NT2/D1 (cell line): ENCODE data around the gene SETD1B.
A peak's percentile ranks its signal among the peaks of the same experiment; 100 is the strongest.
"Not testable (repeated sequence)": the region's sequence is repeated elsewhere in the genome, so short reads cannot be mapped to it uniquely, and the experiment has no call there.

Source experiments
- DNase-seq: peaks from one replicate; pipeline ENCODE4 v3.0.0-alpha.2; 2011; ENCODE audit warnings: low read depth, low spot score
- H3K27me3 ChIP-seq: 2 replicates; pipeline ENCODE4 v1.6.0; 2011; ENCODE audit warnings: mild to moderate bottlenecking; ENCODE audit not compliant: insufficient read length, insufficient read depth
- H3K36me3 ChIP-seq: 2 replicates; pipeline ENCODE4 v1.6.1; 2011; ENCODE audit warnings: mild to moderate bottlenecking, low read length, mixed read lengths; ENCODE audit not compliant: insufficient read depth, insufficient read length
- H3K4me1 ChIP-seq: 2 replicates; pipeline ENCODE4 v1.5.1; 2011; ENCODE audit not compliant: insufficient read depth, insufficient read length
- H3K4me3 ChIP-seq: 2 replicates; pipeline ENCODE4 v1.5.1; 2011; ENCODE audit warnings: low read depth; ENCODE audit not compliant: insufficient read length
- H3K9ac ChIP-seq: 2 replicates; pipeline ENCODE4 v1.6.0; 2011; ENCODE audit warnings: low read depth; ENCODE audit not compliant: insufficient read length
- H3K9me3 ChIP-seq: 2 replicates; pipeline ENCODE4 v1.5.1; 2011; ENCODE audit warnings: mild to moderate bottlenecking, low read length; ENCODE audit not compliant: insufficient read depth
- SUZ12 ChIP-seq: IDR thresholded peaks from 2 replicates; pipeline ENCODE4 v1.6.1; 2011; ENCODE audit not compliant: insufficient read length, insufficient read depth; ENCODE audit errors: extremely low read depth
- YY1 ChIP-seq: IDR thresholded peaks from 2 replicates; pipeline ENCODE4 v1.6.1; 2011; ENCODE audit not compliant: insufficient read length, insufficient read depth
- ZNF274 ChIP-seq: IDR thresholded peaks from 2 replicates; pipeline ENCODE4 v1.6.1; 2011; ENCODE audit warnings: mild to moderate bottlenecking, low read depth, low read length

Gene SETD1B

GRCh38 chr12:121789233-121789781 lies 14.5 kb upstream of the SETD1B start:
- Histone ChIP-seq H3K4me1 (peaks cover 32% of the 10 kb centered on the region), H3K4me3 (no peak overlapping the region), H3K36me3 (peaks cover 17% of the 10 kb centered on the region), H3K9ac (peak overlapping the region; percentile 42), H3K27me3 (no peaks in the 10 kb centered on the region), H3K9me3 (no peaks in the 10 kb centered on the region)
- DNase-seq = no peak
- TF ChIP-seq ZNF274 = no peak
- no peak for TF ChIP-seq YY1
- no peak for TF ChIP-seq SUZ12

DNA sequence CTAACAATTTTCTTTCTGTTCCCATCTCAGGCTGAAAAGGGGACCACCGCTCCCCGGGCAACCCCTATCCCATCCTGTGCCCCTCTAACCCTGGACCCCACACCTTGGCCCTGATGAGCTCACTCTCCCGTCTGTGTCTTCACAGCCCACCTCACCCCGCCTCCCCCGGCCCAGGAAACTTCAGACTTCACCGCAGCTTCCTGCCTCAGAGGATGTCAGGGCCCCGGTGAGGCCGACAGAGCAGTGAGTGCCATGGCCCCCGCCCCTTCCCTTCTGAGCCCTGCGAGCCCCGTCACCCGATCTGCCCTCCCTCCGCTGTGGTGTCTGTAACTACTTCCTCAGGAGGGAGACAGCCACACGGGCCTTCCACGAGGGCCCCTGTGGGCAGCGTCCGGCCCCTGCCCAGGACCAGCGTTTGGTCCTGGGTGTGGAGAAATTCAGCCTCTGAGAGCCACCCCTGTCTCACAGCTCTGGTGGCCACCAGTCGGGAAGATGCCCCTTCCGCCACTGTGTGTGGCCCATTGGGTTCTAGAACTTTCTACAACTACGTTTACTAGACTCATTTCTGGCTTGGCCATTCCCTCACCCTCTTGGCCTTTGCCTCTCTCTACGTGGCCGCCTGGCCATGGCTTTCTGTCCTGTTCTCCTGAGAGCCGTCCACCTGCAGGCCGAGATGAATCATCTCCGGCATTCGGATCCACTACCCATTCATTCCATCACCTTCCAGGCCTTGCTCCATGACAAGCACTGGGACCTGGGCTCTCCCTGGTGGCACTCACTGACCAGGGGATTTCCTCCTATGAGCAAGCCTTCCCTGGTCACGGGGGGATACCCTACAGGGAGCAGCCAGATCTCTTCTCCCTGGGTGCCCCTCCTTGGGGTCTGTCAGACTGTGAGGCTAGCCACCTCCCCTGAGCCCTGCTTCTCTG lies 13.7 kb upstream of the SETD1B start:
- peaks cover 19% of the 10 kb centered on the region for H3K36me3 ChIP-seq
- H3K4me3 ChIP-seq = no peak overlapping the region
- H3K9ac ChIP-seq = peak overlapping the region; percentile 47
- no peaks in the 10 kb centered on the region for H3K27me3 ChIP-seq
- TF ChIP-seq ZNF274 = no peak
- TF ChIP-seq SUZ12 = no peak
- TF ChIP-seq YY1 = no peak
- no peak for DNase-seq
- peaks cover 36% of the 10 kb centered on the region for H3K4me1 ChIP-seq
- no peaks in the 10 kb centered on the region for H3K9me3 ChIP-seq

DNA sequence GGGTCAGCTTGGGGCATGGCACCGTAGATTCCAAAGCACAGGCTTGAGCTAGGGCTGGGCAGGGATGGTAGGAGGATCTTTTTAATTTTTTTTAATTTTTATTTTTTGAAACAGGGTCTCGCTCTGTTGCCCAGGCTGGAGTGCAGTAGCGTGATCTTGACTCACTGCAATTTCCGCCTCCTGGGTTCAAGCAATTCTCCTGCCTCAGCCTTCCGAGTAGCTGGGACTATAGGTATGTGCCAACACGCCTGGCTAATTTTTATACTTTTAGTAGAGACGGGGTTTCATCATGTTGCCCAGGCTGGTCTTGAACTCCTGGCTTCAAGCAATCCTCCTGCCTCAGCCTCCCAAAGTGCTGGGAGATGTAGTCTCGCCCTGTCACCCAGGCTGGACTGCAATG lies 13.0 kb upstream of the SETD1B start:
- Histone ChIP-seq H3K4me1 (peaks cover 36% of the 10 kb centered on the region), H3K36me3 (peaks cover 26% of the 10 kb centered on the region)
- not testable (repeated sequence) for H3K9me3 ChIP-seq, H3K9ac ChIP-seq, H3K27me3 ChIP-seq, DNase-seq, H3K4me3 ChIP-seq

GRCh38 chr12:121791671-121792551 lies 11.9 kb upstream of the SETD1B start:
- Histone ChIP-seq H3K4me3 (peak overlapping the region; percentile 13), H3K9ac (peak overlapping the region; percentile 93)
- TF ChIP-seq SUZ12 (no peak), YY1 (no peak), ZNF274 (no peak)

DNA sequence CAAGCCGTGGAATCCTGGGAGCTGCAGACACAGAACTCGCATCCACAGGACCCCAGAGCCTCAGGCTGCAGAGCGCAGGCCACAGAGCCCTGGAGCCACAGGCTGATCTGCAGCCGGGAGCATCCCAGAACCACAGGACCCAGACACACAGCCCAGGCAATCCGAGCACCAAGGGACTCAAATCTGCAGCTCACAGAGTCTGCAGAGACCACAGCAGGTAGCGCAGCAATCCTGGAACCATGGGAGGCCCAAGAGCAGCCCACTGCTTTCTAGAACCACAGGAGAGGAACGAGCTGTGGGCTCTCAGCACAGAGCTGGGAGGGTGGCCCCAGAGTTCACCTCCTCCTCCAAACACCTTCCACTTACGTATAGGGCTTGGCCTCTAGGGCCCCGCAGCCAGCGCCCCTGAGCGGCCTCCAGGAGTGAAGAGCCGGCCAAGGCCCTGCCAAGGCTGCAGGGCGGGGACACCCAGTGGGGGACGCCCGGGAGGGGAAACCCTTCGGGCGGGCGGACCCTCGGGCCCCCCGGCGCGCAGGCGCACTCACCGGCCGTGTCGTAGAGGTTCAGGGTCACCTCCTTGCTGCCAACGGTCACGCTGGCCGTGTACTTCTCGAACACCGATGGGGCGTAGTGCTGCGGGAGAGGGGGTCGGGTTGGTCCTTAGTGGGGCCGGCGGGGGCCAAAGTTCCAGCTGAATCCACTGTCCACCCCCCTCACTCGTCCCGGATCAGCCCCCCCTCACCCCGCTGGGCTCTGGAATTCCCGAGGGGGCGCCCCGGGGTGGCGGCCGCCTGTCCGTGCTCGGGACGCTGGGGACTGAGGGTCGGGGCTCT lies 11.0 kb upstream of the SETD1B start:
- no peak for DNase-seq
- Histone ChIP-seq H3K36me3 (peaks cover 41% of the 10 kb centered on the region), H3K9me3 (no peaks in the 10 kb centered on the region), H3K4me3 (peak overlapping the region; percentile 75), H3K9ac (peak overlapping the region; percentile 93), H3K27me3 (no peaks in the 10 kb centered on the region), H3K4me1 (peaks cover 42% of the 10 kb centered on the region)
- TF ChIP-seq ZNF274 (no peak), SUZ12 (no peak), YY1 (no peak)

More at GRCh38 chr12:121791671-121792551, 11.9 kb upstream of the SETD1B start:
- DNase-seq = no peak
- peaks cover 35% of the 10 kb centered on the region for H3K36me3 ChIP-seq
- H3K4me1 ChIP-seq = peaks cover 36% of the 10 kb centered on the region
- H3K27me3 ChIP-seq = no peaks in the 10 kb centered on the region
- no peaks in the 10 kb centered on the region for H3K9me3 ChIP-seq

DNA sequence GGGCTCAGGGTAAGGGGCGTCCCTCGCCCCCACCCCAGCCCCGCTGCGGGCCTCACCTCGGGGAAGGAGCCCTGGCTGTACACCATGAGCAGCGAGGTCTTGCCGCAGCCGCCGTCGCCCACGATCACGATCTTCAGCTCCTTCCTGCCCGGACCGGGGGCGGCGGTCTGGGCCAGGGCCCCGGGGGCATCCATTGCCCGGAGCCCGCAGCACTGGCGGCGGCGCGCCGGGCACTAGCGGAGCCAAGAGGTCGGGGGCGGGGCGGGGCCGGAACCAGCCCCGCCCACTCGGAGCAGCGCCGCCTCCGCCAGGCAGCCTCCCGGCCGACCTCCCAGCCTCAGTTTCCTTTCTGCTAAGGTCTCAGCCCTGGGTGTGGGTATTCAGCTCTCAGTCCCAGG lies 10.4 kb upstream of the SETD1B start, which contains the start of gene RHOF:
Gene RHOF, minus strand, starts transcription at position 249 of the 398 bp plus-strand sequence. Its CDS starts 55 bp downstream, at position 194.
- Histone ChIP-seq H3K36me3 (peaks cover 42% of the 10 kb centered on the region), H3K4me3 (peak within 1 kb of the TSS; percentile 75), H3K9me3 (no peaks in the 10 kb centered on the region), H3K9ac (peak within 1 kb of the TSS; percentile 93), H3K27me3 (no peaks in the 10 kb centered on the region), H3K4me1 (peaks cover 43% of the 10 kb centered on the region)
- DNase-seq = no peak
- TF ChIP-seq YY1 (no peak), ZNF274 (no peak), SUZ12 (no peak)
